ENCODE measurements around the gene MALRD1. TPM values are rescaled to one million over a fixed set of nuclear protein-coding genes. Genes with fewer than 3 reads are reported as not detected.

MALRD1 gene
- total RNA-seq, 4 donors from 2014 or later = 0.75 to 2.4 (median 0.82) TPM; not detected in 1

GRCh38 chr10:19775296-19775695 lies 726.7 kb downstream of the MALRD1 start:
- Histone ChIP-seq H3K27me3 (no peaks in the 10 kb centered on the region), H3K4me3 (no peak overlapping the region), H3K4me1 (no peaks in the 10 kb centered on the region), H3K36me3 (no peaks in the 10 kb centered on the region), H3K27ac (no peak overlapping the region), H3K9me3 (no peaks in the 10 kb centered on the region)
- in situ Hi-C loops (cut with MboI; ENCODE audit: low pct_ligation_motif_present in 1 of 4, low pct_unique_long_range_greater_than_20kb in 1 of 4, low sequenced_read_pairs in 3 of 4) = loop anchor here in 2 of 4 donors (25.0 kb wide), 1 partner anchor 363 kb away; no protein-coding TSS in a partner anchor
- intact Hi-C loops (cut with DNase I; ENCODE audit: low total_unique reads) = no loop called here
- TF ChIP-seq POLR2AphosphoS5 (IDR thresholded peaks at IDR 0.05) (no peak), POLR2A (IDR thresholded peaks at IDR 0.05) (no peak), CTCF (IDR thresholded peaks at IDR 0.05) (no peak), EP300 (IDR thresholded peaks at IDR 0.05; ENCODE audit: low read depth) (no peak)
- no peak for DNase-seq
- WGBS, 2 donors (ENCODE audit: low coverage in 1 of 2) = 55 to 57% methylated on average over 2 of the region's 2 CpGs

- DNase-seq = no peak
- Histone ChIP-seq H3K4me3 (no peak overlapping the region), H3K4me1 (no peaks in the 10 kb centered on the region), H3K27ac (no peak overlapping the region), H3K36me3 (no peaks in the 10 kb centered on the region), H3K9me3 (no peaks in the 10 kb centered on the region), H3K27me3 (no peaks in the 10 kb centered on the region)
- TF ChIP-seq CTCF (IDR thresholded peaks at IDR 0.05) = no peak
- TF ChIP-seq POLR2A (IDR thresholded peaks at IDR 0.05) = no peak
- TF ChIP-seq POLR2AphosphoS5 (IDR thresholded peaks at IDR 0.05) = no peak
- no peak for TF ChIP-seq EP300 (IDR thresholded peaks at IDR 0.05; ENCODE audit: low read depth)
- whole genome bisulfite sequencing, 2 donors (ENCODE audit: low coverage in 1 of 2) = 31 to 75% methylated on average over 2 of the region's 2 CpGs
- intact Hi-C loops (cut with DNase I; ENCODE audit: low total_unique reads) (no loop called here), in situ Hi-C loops (cut with MboI; ENCODE audit: low pct_ligation_motif_present in 1 of 4, low pct_unique_long_range_greater_than_20kb in 1 of 4, low sequenced_read_pairs in 3 of 4) (loop anchor here in 2 of 4 donors (25.0 kb wide), 1 partner anchor 366 kb away; no protein-coding TSS in a partner anchor)
These were observed 729.2 kb downstream of the MALRD1 start for GRCh38 chr10:19777806-19778205.

DNA sequence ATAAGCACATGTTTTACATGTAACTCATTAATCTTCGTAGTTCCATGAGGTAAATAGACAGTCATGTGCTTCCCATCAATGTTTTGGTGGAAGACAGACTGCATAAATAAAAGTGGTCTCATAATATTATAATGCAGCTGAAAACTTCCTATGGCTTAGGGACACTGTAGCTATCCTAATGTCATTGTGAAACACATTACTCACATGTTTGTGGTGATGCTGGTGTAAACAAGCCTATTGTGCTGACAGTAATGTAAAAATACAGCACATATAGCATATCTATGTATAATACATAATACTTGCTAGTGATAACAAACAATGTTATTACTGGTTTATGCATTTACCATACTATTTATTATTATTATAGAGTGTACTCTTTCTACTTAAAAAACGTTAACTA lies 730.4 kb downstream of the MALRD1 start:
- 43 to 55% methylated on average over 1 to 2 of the region's 2 CpGs for WGBS, 2 donors (ENCODE audit: low coverage in 1 of 2)
- no peaks in the 10 kb centered on the region for H3K4me1 ChIP-seq
- no peak overlapping the region for H3K27ac ChIP-seq
- intact Hi-C loops (cut with DNase I; ENCODE audit: low total_unique reads) (no loop called here), in situ Hi-C loops (cut with MboI; ENCODE audit: low pct_ligation_motif_present in 1 of 4, low pct_unique_long_range_greater_than_20kb in 1 of 4, low sequenced_read_pairs in 3 of 4) (loop anchor here in 2 of 4 donors (25.0 kb wide), 1 partner anchor 367 kb away; no protein-coding TSS in a partner anchor)
- no peaks in the 10 kb centered on the region for H3K36me3 ChIP-seq
- no peaks in the 10 kb centered on the region for H3K9me3 ChIP-seq
- H3K4me3 ChIP-seq = no peak overlapping the region
- DNase-seq = no peak
- no peak for TF ChIP-seq CTCF (IDR thresholded peaks at IDR 0.05)
- TF ChIP-seq POLR2A (IDR thresholded peaks at IDR 0.05) = no peak
- TF ChIP-seq POLR2AphosphoS5 (IDR thresholded peaks at IDR 0.05) = no peak
- TF ChIP-seq EP300 (IDR thresholded peaks at IDR 0.05; ENCODE audit: low read depth) = no peak
- no peaks in the 10 kb centered on the region for H3K27me3 ChIP-seq

DNA sequence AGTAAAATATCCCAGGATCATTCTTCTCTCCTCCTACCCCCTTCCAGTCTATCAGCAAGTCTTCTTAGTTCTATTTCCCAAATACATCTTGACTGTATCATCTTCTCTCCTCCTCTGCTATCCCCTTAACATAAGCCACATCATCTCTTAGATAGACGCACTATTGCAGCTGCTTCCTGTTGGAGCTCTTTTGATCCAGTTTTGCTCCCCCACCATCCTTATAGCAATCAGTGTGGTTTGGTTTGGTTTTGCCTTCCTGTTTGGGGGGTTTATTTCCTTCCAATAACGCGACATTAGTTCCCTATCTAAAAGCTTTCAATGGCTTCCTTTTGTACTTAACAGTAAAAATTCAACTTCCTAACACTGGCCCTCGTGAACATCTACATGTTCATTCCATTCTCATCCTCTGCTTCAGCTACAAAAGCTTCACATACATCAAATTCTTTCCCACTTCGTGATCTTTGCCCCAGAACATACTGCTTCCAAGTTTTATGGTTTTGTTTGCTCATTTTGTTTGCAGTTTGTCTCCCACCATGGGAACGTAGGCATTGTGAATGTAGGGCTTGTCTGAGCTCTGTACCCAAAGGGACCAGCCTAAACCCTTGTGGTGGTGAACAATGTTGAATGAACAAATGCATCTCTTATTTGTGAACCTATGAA lies 734.0 kb downstream of the MALRD1 start:
- intact Hi-C loops (cut with DNase I; ENCODE audit: low total_unique reads) (no loop called here), in situ Hi-C loops (cut with MboI; ENCODE audit: low pct_ligation_motif_present in 1 of 4, low pct_unique_long_range_greater_than_20kb in 1 of 4, low sequenced_read_pairs in 3 of 4) (loop anchor here in 2 of 4 donors (25.0 kb wide), 1 partner anchor 370 kb away; no protein-coding TSS in a partner anchor)
- 54 to 73% methylated on average over 6 of the region's 6 CpGs for WGBS, 2 donors (ENCODE audit: low coverage in 1 of 2)
- no peaks in the 10 kb centered on the region for H3K27me3 ChIP-seq
- H3K36me3 ChIP-seq = no peaks in the 10 kb centered on the region
- TF ChIP-seq EP300 (IDR thresholded peaks at IDR 0.05; ENCODE audit: low read depth) (no peak), POLR2A (IDR thresholded peaks at IDR 0.05) (no peak), POLR2AphosphoS5 (IDR thresholded peaks at IDR 0.05) (no peak), CTCF (IDR thresholded peaks at IDR 0.05) (no peak)
- H3K9me3 ChIP-seq = no peaks in the 10 kb centered on the region
- H3K27ac ChIP-seq = no peak overlapping the region
- no peak for DNase-seq
- H3K4me1 ChIP-seq = no peaks in the 10 kb centered on the region
- H3K4me3 ChIP-seq = no peak overlapping the region
